NK-92 (cell line): ENCODE results near the gene ZNF888.
"Not testable (repeated sequence)": the region's sequence is repeated elsewhere in the genome, so short reads cannot be mapped to it uniquely, and the experiment has no call there.

ENCODE experiments used
- DNase-seq: peaks from one replicate; lab custom pipeline; 2025; ENCODE audit not compliant: unreplicated experiment; lab: John Stamatoyannopoulos, UW

The ZNF888 gene

DNA sequence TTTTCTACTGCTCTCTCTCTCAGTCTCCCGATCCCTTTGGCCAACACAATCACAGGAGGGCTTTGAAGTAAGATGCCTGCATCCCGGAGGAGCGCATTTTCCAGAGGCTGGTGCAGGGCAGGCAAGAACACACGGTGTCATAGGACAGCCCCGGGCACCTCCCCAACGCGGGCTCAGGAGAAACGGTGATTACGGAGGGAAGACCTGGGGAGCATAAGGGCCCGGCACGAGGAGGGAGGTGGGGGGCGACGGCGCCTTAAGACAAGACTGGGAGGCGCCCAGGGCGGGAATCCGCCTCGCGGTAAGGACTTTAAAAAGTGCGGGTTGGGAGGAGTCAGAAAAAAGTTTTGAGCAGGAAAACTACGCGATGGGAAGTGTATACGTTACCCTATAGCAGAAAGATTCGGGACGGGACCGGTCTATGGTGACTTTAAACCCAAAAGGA, 18.7 kb upstream of the ZNF888 start:
- no peak for DNase-seq

DNA sequence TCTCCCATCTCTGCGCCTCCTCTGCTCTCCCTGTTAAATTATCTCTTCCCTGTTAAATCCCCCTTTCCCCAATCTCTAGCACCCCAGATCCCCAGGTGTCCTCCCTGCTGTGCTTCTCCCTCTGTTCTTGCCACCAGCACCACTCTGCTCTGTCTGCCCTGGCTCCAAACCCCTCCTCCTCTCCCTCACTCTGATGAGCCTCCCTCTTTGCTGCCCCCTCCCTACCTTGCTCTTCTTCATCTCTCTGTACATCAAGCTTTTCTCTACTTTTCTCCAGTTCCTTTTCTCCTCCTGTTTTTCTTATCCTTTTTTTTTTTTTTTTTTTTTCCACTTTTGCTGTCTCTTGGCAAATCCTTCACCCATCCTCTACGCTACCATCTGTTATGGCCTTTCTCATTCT, 18.3 kb upstream of the ZNF888 start:
- not testable (repeated sequence) for DNase-seq

- not testable (repeated sequence) for DNase-seq
These were observed 17.7 kb upstream of the ZNF888 start for GRCh38 chr19:52940905-52941304.

DNA sequence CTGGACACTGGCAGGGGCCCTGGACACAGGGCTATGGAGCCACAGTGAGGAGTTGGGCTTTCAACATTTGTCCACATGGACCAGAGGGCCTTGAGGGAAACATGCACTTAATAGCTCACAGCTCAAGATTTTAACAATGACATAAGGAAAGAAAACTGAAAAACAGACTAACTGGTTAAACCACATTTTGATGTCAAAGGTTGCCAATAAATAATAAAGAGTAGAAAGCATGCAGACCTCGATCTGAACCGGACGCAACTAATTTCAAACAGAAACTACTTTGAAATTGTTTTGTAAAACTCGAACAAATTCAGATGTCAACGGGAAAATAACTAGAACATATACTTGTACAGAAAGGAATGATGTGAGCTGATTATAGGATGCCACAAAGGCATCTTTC, 15.5 kb upstream of the ZNF888 start:
- DNase-seq: no peak

- no peak for DNase-seq
These were observed 13.7 kb upstream of the ZNF888 start for GRCh38 chr19:52936954-52937325.

DNA sequence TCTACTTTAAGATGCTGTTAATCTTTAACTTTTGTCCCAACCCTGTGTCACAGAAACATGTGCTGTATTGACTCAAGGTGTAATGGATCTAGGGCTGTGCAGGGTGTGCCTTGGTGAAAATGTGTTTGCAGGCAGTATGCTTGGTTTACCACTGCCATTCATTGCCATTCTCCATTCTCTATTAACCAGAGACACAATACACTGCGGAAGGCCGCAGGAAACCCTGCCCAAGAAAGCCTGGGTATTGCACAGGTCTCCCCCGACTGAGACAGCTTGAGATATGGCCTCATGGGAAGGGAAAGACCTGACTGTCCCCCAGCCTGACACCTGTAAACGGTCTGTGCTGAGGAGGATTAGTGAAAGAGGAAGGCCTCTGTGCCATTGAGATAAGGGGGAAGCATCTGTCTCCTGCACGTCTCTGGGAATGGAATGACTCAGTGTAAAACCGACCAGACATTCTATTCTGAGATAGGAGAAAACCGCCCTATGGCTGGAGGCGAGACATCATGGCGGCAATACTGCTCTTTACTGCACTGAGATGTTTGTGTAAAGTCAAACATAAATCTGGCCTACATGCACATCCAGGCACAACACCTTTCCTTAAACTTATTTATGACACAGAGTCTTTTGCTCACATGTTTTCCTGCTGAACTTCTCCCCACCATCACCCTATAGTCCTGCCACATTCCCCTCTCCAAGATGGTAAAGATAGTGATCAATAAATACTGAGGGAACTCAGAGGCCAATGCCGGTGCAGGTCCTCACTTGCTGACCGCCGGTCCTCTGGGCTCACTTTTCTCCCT, 13.1 kb upstream of the ZNF888 start:
- DNase-seq: no peak

DNA sequence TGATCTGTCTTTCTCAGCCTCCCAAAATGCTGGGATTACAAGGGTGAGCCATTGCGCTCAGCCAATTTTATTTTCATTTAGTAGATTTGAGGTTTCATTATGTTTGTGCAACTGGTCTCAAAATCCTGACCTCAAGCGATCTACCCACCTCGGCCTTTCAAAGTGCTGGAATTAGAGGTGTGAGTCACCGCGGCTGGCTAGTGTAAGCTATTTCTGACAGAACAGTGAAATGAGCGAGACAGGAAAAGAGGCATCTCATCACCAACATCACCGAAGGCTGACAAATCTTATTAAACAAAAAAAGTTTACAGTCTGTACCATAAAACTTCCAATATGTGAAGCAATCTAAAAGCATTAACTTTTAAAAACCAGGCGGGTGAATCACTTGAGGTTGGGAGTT, 12.2 kb upstream of the ZNF888 start:
- DNase-seq: no peak

- DNase-seq: not testable (repeated sequence)
These were observed 1.4 kb upstream of the ZNF888 start for GRCh38 chr19:52924641-52925040.

- DNase-seq: no peak
These were observed 758 bp upstream of the ZNF888 start for GRCh38 chr19:52923778-52924593.

DNA sequence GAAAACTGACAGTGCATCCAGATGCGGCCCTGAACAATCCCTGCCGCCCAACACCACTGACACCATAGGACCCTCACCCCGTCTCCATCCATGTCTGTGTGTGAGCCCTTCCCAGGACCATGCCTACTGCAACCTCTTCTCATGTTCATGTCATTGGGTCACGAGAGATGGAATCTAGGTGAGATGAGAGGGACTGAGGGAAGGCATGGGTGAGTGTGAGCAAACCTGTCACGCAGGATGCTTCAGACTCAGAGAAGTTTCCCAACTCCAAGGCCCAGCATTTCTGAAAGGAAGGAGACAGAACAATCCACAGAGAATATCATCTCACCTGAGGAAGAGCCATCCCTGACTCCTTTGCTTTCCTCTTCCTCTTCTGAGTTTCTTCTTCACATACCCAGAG, 5.7 kb downstream of the ZNF888 start:
- DNase-seq: no peak

DNA sequence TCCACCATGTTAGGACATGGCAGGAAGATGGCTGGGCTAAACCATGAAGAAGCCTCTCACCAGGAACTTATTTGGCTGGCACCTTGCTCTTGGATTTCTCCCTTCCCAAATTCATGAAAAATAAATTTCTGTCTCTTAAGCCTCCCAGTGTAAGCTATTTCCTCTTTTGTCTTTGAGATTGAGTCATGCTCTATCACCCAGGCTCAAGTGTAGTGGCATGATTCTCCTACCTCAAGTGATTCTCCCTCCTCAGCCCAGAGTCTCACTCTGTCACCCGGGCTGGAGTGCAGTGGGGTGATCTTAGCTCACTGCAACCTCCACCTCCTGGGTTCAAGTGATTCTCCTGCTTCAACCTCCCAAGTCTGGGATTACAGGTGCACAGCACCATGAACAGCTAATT, 12.6 kb downstream of the ZNF888 start:
- no peak for DNase-seq

GRCh38 chr19:52904052-52904780, 19.0 kb downstream of the ZNF888 start:
- DNase-seq: not testable (repeated sequence)

DNA sequence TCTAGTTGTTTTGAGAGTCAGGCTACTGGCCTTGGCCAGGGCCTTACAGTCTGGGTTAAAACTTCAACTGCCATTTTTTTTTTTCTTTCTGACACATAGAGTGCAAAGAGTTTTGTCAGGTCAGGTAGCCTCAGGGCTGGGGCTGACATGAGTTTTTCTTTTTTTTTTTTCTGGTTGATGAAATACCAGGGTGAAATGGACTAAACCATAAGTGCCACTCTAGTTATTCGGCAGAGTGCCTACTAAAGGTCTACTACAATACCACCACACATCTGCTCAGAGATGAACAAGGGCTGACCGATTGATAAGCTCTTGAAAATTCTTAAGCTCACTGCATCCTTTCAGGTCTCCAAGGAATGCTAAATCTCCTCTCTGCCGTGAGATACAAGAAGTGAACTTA, 21.4 kb downstream of the ZNF888 start:
- no peak for DNase-seq

GRCh38 chr19:52898596-52898995, 24.6 kb downstream of the ZNF888 start:
- not testable (repeated sequence) for DNase-seq

- no peak for DNase-seq
These were observed 25.1 kb downstream of the ZNF888 start for GRCh38 chr19:52898101-52898500.

GRCh38 chr19:52897138-52897935, 25.9 kb downstream of the ZNF888 start, which contains the start of gene ZNF320:
Gene ZNF320 (minus strand): TSS chr19:52897635. CDS start chr19:52890255, 7,380 bp downstream.
- peak; percentile 49 for DNase-seq

DNA sequence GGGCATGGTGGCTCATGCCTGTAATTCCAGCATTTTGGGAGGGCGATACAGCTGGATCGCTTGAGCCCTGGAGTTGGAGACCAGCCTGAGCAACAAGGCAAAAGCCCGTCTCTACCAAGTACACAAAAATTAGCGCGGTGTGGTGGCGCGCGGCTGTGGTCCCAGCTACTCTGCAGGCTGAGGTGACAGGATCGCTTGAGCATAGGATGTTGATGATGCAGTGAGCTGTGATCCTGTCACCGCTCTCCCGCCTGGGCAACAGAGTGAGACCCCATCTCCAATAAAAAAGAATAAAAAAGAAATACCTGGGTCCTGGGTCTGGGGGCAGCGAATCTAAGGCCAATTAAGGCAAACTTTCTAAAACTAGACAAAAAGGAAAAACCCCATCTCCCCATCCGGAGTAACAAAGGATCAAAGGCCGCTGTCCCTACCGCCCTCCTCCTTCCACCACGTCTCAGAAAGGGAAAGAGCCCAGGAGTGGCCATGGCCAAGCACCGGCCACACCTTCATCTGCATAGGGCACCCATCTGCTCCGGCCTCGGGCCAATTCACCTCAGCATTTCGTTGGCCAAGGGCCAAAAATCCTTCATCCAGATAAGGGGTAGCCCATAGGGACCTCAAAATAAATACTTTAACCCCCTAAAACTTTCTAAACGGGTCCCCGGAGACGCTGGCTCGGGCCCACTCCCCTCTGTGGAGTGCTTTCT, 26.6 kb downstream of the ZNF888 start:
- DNase-seq: no peak

- DNase-seq: no peak
These were observed 31.9 kb downstream of the ZNF888 start for GRCh38 chr19:52891336-52891735.

DNA sequence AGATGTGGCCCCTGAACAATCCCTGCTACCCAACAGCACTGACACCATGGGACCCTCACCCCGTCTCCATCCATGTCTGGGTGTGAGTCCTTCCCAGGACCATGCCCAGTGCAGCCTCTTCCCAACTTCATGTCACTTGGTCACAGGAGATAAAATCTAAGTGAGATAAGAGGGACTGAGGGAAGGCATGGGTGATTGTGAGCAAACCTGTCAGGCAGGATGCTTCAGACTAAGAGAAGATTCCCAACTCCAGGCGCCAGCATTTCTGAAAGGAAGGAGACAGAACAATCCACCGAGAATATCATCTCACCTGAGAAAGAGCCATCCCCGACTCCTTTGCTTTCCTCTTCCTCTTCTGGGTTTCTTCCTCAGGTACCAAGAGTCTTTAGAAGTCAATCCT, 33.3 kb downstream of the ZNF888 start:
- no peak for DNase-seq

DNA sequence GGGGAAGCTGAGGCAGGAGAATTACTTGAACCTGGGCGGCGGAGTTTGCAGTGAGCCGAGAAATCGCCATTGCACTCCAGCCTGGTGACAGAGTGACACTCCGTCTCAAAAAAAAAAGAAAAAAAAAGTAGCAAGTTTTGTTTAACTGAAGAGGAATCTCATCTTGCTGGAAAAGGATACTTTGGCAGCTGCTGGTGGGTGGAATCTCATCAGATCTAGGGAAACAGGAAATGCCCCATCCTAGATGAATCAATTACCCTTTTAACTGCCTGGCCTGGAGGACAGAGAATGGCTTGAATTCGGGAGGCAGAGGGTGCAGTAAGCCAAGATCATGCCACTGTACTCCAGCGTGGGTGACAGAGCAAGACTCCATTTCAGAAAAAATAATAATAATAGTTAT, 34.2 kb downstream of the ZNF888 start:
- DNase-seq: no peak
